Measurements from ENCODE around the gene MYO1E.
A peak's percentile ranks its signal among the peaks of the same experiment; 100 is the strongest.

Gene MYO1E

DNA sequence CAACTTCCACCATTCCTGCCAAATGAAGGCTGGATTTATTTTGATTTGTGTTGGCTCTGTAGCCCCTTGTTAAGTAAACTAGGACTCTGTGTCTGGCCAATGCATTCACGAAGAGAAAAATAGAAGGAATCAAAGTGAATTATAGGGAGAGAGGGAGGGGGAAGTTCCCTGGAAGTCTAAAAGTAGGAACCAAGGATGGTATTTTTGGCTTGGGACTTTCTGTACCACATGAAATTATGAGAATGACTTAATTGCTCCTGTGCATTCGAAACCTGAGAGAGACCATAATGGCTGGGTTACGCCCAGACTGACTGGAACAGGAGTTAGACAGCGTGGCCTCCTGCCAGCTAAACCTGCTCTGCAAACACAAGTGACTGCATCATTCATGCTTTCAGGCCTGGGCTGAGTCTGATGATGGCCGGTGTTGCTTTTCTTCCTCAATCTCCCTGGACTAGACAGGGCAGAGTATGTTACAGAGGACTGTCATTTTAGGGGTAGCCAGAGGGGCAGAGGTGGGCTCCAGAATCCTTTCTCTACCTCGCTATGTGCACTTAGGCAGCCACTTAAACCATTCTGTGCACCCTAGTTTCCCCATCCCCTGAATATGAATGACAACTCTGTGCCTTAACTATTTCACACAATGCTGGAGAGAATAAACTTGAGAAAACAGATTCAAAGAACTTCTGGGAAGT, 58.9 kb downstream of the MYO1E start:
- peak; percentile 64 for DNase-seq

GRCh38 chr15:59312205-59312604, 60.5 kb downstream of the MYO1E start:
- DNase-seq, result no peak

- DNase-seq, result no peak
Measured at GRCh38 chr15:59311195-59311594, 61.5 kb downstream of the MYO1E start.

GRCh38 chr15:59309405-59309804, 63.3 kb downstream of the MYO1E start:
- no peak for DNase-seq

GRCh38 chr15:59307165-59307537, 65.5 kb downstream of the MYO1E start:
- no peak for DNase-seq

DNA sequence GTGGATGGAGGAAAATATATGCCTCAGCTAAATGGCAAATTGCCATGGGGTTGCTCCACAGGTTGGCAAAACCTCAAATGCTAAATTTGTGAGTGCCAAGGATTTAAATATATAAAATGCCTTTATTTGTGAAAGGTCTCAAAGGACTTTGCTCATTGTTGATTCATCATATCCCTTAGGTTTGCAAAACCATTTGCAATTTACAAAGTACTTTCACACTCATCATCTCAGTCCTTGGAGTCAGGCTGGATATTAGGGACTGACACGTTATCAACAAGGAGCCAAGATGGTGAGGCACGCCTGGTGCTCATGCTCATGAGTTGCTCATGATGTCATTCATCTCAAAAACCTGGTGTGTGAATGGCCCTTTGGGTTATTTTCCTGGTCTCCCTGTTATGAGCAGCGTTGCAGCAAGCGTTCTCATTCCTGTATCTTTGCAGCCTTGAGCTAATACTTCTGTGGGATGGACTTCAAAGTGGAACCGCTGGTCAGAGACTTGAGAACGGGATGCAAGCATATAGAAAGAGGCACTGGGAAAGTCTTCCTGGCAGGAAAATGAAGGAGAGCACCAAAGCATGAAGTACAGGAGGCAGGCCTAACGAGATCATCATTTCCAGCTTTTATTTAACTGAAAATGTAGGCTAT, 66.0 kb downstream of the MYO1E start:
- DNase-seq, result peak; percentile 70

DNA sequence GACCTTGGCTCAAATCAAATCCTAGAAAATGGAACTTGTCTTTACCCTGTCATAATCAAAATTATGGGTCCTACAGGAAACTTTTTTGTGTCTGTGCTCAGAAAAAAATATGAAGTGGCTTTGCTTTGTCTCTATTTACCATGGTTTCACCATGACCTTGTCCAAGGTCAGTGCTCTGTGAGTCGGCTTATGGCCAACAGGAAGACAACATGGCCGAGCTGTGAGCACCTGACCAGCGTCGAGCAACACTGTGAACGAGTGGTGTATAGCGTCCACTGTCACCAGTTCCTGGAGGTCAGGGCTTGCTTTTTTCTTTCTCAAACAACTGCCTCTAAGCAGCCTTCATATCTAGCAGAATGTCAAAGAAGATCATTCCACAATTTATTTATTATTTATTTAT, 67.9 kb downstream of the MYO1E start:
- no peak for DNase-seq

GRCh38 chr15:59304034-59304795, 68.5 kb downstream of the MYO1E start:
- no peak for DNase-seq

GRCh38 chr15:59303633-59304032, 69.0 kb downstream of the MYO1E start:
- no peak for DNase-seq

DNA sequence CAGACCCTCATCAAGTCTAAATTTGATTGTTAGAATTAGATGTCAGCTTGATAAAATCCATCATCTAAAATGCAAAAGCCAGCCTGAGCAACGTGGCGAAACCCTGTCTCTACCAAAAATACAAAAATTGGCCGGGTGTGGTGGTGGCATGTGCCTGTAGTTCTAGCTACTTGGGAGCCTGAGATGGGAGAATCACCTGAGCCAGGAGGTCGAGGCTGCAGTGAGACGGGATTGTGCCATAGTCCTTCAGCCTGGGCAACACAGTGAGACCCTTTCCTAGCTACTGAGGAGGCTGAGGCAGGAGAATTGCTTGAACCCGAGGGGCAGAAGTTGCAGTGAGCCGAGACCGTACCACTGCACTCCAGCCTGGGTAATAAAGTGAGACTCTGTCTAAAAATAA, 69.5 kb downstream of the MYO1E start:
- DNase-seq, result no peak

GRCh38 chr15:59301527-59301926, 71.1 kb downstream of the MYO1E start:
- DNase-seq, result no peak

- DNase-seq, result no peak
Measured at GRCh38 chr15:59300618-59301139, 72.0 kb downstream of the MYO1E start.

DNA sequence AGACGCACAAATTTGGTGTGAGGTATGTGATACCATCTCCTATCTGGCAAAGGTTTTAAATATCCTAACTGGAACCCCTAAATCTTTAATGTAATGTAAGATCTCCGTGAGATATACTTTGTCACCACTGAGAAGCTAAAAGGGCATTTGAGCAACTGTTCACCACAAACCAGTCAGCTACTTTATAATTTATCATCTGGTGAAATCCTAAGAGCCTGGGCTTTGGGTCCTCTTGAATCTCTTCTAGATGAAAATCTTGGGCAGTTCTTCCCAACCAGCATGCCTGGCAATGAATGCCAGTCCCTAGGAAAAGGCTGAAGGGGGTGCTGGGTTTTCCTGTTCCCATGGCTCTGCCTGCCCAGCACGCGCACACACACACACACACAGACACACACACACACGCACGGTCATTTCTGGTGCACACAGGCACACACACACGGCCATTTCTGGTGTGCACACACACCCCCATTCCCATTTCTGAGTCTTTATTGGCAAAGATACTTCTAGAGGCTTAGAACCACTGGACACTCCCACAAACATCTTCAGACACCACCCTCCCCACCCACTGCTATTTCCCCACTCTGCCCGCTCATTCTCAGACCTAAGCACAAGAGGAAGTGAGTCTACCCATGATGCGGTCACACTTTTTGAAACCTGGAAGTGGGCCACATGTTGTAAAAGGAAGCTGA, 72.6 kb downstream of the MYO1E start:
- DNase-seq, result peak; percentile 96

GRCh38 chr15:59298854-59299250, 73.8 kb downstream of the MYO1E start:
- DNase-seq, result no peak

GRCh38 chr15:59298225-59298853, 74.3 kb downstream of the MYO1E start:
- no peak for DNase-seq

DNA sequence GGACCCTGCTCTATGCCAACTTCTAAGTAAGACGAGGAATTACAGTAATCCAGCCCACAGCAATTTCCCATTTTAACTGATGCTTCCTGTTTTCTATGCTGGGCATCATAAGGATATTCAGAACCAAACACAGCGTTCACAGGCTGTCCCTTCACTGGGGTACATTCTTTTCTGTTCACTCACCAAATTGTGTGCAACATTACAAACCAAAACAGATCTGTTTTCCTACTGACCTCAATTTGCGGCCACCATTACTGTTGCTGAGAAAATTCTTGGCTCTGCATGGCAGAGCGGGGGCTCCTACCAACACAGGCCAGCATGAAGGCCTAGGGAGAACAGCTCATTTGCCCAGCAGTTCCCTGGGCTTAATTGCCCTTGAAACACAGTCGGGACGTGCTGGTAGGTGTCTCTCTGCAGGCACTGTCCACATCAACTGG, 76.5 kb downstream of the MYO1E start:
- DNase-seq, result peak; percentile 88

DNA sequence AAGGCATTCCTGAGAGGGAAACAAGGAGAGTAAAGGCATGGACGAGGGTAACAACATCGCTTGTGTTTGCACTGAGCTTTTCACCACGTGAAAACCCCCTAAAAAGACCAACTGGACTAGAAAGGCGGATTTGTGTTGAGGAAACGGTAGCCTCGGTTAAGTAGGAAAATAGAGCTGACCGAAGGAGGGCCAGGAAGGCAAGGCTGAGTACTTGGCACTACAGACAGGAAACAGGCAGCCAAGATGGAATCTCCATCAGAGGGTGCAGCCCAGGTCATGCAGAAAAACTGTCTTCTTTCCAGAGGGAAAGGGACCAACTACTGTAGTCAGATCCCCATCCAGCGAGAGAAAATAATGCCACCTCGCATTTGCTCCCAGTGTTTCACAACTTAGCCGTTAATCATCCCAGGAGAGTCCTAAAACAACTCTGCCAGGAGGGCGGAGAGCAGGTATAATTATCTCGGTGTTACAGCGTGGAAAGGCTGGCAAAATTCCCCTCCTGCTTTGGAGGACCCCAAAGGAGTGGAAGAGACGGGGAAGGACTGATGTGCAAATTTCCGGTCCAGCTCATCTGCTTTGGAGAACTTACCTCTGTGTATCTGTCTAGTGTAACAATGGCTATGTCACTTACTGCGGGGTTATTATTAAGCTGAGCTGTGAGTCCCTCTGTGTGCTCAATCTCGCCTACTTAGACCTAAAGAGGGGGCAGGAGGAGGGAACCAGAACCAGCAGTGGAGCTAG, 77.2 kb downstream of the MYO1E start:
- no peak for DNase-seq

DNA sequence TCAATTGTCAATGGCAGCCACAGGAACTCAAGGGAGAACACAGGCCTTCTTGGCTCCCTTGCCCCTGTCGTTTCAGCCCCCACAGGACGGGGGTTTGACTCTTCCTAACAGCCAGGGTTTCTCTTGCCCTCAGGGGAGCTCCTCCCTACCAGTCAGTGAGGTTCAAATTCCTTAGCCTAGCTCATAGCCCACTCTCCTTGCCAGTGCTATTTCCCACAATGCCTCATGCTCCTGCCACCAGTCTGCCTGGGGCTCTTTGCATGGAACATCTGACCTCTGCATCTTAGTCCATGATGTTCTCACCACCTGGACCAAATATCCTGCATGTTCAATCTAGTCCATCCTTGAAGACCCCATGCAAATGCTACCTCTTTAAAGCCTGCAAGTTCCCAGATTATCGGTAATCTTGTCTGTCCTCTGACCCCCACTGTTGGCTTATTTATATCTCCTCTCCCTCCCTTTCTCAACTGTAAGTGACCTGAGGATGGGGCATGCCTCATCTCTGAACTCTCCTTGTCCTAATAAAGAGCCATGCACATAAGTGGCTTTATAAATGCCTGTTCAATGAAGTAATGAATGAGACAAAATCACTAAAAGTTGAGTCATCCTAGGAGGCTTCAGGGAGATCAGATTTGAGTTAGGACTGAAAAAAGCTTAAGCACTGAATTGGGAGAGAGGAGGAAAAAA, 78.0 kb downstream of the MYO1E start:
- DNase-seq, result peak; percentile 94

- no peak for DNase-seq
Measured at GRCh38 chr15:59292442-59293151, 80.1 kb downstream of the MYO1E start.

DNA sequence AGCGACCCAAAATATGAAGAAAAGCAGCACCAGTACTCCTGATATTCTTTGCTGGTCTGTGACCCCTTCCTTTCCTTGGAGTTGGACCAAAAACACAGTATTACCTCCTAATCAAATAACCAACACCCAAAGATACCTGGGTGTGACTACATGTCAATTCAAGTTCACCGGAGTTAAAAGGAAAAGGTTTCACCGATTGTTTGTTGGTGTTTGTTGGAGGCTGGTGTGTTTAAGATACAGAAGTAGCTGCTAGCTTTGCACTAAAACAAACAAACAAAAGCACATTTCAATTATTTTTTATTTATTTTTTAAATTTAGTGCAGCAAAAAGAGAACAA, 81.5 kb downstream of the MYO1E start:
- DNase-seq, result no peak

Data from fibroblast of skin of abdomen (primary cell).